Keratinocyte (primary cell): ENCODE data around the gene CFAP20DC. TPM values are rescaled to one million over a fixed set of nuclear protein-coding genes. Genes with fewer than 3 reads are reported as not detected.

Source experiments
- DNase-seq: peaks from one replicate; pipeline ENCODE4 v3.0.0-alpha.2; 2011; ENCODE audit warnings: low read depth, missing footprints, low spot score
- FAIRE-seq: peaks from 2 replicates; lab custom pipeline; 2011; peaks lifted over from hg19 to GRCh38; lab: Jason Lieb, UNC
- H2AFZ ChIP-seq: 2 replicates; pipeline ENCODE4 v1.6.0; 2012; ENCODE audit warnings: low read length, control low read depth, inconsistent platforms; ENCODE audit not compliant: control insufficient read depth
- H3K27ac ChIP-seq: 2 replicates; pipeline ENCODE4 v1.5.1; 2011; ENCODE audit warnings: low read length; ENCODE audit not compliant: control insufficient read depth, insufficient read depth
- H3K27me3 ChIP-seq: 3 replicates; pipeline ENCODE4 v1.6.0; 2011; ENCODE audit warnings: low read length; ENCODE audit not compliant: control insufficient read depth, insufficient read depth; ENCODE audit errors: extremely low read depth
- H3K36me3 ChIP-seq, 2 experiments: 2 replicates in 1 of 2; 3 replicates in 1 of 2; pipeline ENCODE4 v1.5.1; 2011; ENCODE audit warnings: low read length in 2 of 2, mild to moderate bottlenecking in 1 of 2; ENCODE audit not compliant: control insufficient read depth in 2 of 2, insufficient read depth in 2 of 2; ENCODE audit errors: extremely low read depth in 1 of 2
- H3K4me1 ChIP-seq: 3 replicates; pipeline ENCODE4 v1.5.1; 2011; ENCODE audit warnings: low read length; ENCODE audit not compliant: control insufficient read depth, insufficient read depth; ENCODE audit errors: extremely low read depth
- H3K4me2 ChIP-seq: 3 replicates; pipeline ENCODE4 v1.6.0; 2011; ENCODE audit warnings: low read depth, low read length; ENCODE audit not compliant: control insufficient read depth, insufficient read depth; ENCODE audit errors: extremely low read depth
- H3K4me3 ChIP-seq, 3 experiments: fragments of 200-600 bp in 1 of 3; sonication (generic) in 1 of 3; 2 replicates in 2 of 3; 3 replicates in 1 of 3; pipeline ENCODE4 v1.5.1; 2011 to 2016; ENCODE audit warnings: low read length in 3 of 3, mild to moderate bottlenecking in 3 of 3, control low read depth in 2 of 3, inconsistent platforms in 1 of 3, low read depth in 1 of 3, mixed read lengths in 1 of 3, mixed run types in 1 of 3, moderate library complexity in 1 of 3; ENCODE audit not compliant: control insufficient read depth in 2 of 3, insufficient read depth in 2 of 3; ENCODE audit errors: extremely low read depth in 1 of 3
- H3K79me2 ChIP-seq: 2 replicates; pipeline ENCODE4 v1.6.0; 2012; ENCODE audit warnings: low read length; ENCODE audit not compliant: control insufficient read depth, insufficient read depth
- H3K9ac ChIP-seq: 3 replicates; pipeline ENCODE4 v1.6.0; 2011; ENCODE audit warnings: low read length; ENCODE audit not compliant: control insufficient read depth, insufficient read depth; ENCODE audit errors: extremely low read depth
- H3K9me1 ChIP-seq: 3 replicates; pipeline ENCODE4 v1.6.0; 2011; ENCODE audit warnings: low read length; ENCODE audit not compliant: control insufficient read depth, insufficient read depth; ENCODE audit errors: extremely low read depth
- H3K9me3 ChIP-seq: 2 replicates; pipeline ENCODE4 v1.5.1; 2012; ENCODE audit warnings: low read depth, low read length; ENCODE audit not compliant: control insufficient read depth
- H4K20me1 ChIP-seq: 3 replicates; pipeline ENCODE4 v1.6.0; 2011; ENCODE audit warnings: low read length; ENCODE audit not compliant: control insufficient read depth, insufficient read depth; ENCODE audit errors: extremely low read depth
- EZH2 ChIP-seq: IDR thresholded peaks from one replicate; pipeline ENCODE4 v1.6.1; 2012; ENCODE audit warnings: inconsistent platforms, mild to moderate bottlenecking, low read length, moderate library complexity
- dilution Hi-C: fragments of 300-500 bp; cut with MboI; formaldehyde crosslinking; loops from one replicate; pipeline ENCODE4 v1.7.0; 2020; ENCODE audit warnings: low sequenced_read_pairs; ENCODE audit not compliant: extremely low pct_ligation_motif_present
- polyA plus RNA-seq, 5 experiments: library from polyadenylated mRNA; depleted of rRNA in 3 of 5; stranded (reverse) in 3 of 5; stranded (forward) in 1 of 5; unstranded in 1 of 5; fragments of >200 nt; gene quantifications; 1 replicate in 1 of 5; 2 replicates in 3 of 5; 3 replicates in 1 of 5; pipeline versions ENCODE4 v1.2.1 to v1.2.3, GENCODE V29; 2011 to 2012; ENCODE audit warnings: missing spikeins in 2 of 5, low read depth in 1 of 5, low replicate concordance in 1 of 5
- TF ChIP-seq, protein P1 (sequence below), 3 experiments: IDR thresholded peaks in 1 of 3; conservative IDR thresholded peaks in 1 of 3; optimal IDR thresholded peaks in 1 of 3; 2 replicates in 2 of 3; 3 replicates in 1 of 3; pipeline versions ENCODE3 to v1.5.1; 2011; ENCODE audit warnings: low read length in 3 of 3, mild to moderate bottlenecking in 3 of 3, moderate library complexity in 2 of 3, control low read depth in 1 of 3, inconsistent platforms in 1 of 3; ENCODE audit not compliant: insufficient read depth in 2 of 3; ENCODE audit errors: extremely low read depth in 1 of 3

Gene CFAP20DC
- polyA plus RNA-seq, 1 donor (not counting 4 experiments of a cell fraction or from before 2014, with no cell fraction given) = 6.3 TPM

GRCh38 chr3:58792921-58793451, 256.8 kb downstream of the CFAP20DC start:
- dilution Hi-C loops = no loop called here
- H3K27ac ChIP-seq = no peak overlapping the region
- TF ChIP-seq EZH2 = no peak
- TF ChIP-seq, protein P1, sequence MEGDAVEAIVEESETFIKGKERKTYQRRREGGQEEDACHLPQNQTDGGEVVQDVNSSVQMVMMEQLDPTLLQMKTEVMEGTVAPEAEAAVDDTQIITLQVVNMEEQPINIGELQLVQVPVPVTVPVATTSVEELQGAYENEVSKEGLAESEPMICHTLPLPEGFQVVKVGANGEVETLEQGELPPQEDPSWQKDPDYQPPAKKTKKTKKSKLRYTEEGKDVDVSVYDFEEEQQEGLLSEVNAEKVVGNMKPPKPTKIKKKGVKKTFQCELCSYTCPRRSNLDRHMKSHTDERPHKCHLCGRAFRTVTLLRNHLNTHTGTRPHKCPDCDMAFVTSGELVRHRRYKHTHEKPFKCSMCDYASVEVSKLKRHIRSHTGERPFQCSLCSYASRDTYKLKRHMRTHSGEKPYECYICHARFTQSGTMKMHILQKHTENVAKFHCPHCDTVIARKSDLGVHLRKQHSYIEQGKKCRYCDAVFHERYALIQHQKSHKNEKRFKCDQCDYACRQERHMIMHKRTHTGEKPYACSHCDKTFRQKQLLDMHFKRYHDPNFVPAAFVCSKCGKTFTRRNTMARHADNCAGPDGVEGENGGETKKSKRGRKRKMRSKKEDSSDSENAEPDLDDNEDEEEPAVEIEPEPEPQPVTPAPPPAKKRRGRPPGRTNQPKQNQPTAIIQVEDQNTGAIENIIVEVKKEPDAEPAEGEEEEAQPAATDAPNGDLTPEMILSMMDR (optimal IDR thresholded peaks at IDR 0.05 in 1 of 3, IDR thresholded peaks at IDR 0.05 in 1 of 3, conservative IDR thresholded peaks at IDR 0.05 in 1 of 3; ENCODE audit: extremely low read depth in 1 of 3, insufficient read depth in 2 of 3, low read length in 3 of 3) = no peak
- H3K4me3 ChIP-seq = no peak overlapping the region
- H2AFZ ChIP-seq = no peak overlapping the region
- no peaks in the 10 kb centered on the region for H3K9me1 ChIP-seq
- no peaks in the 10 kb centered on the region for H3K79me2 ChIP-seq
- no peak for FAIRE-seq
- no peaks in the 10 kb centered on the region for H3K9me3 ChIP-seq
- H4K20me1 ChIP-seq = no peaks in the 10 kb centered on the region
- H3K4me1 ChIP-seq = no peaks in the 10 kb centered on the region
- H3K9ac ChIP-seq = no peak overlapping the region
- no peaks in the 10 kb centered on the region for H3K27me3 ChIP-seq
- no peak overlapping the region for H3K4me2 ChIP-seq
- no peaks in the 10 kb centered on the region for H3K36me3 ChIP-seq
- no peak for DNase-seq

GRCh38 chr3:58789385-58789784, 260.4 kb downstream of the CFAP20DC start:
- Histone ChIP-seq H3K4me2 (no peak overlapping the region), H3K4me3 (no peak overlapping the region), H3K27me3 (no peaks in the 10 kb centered on the region), H3K79me2 (no peaks in the 10 kb centered on the region), H3K4me1 (no peaks in the 10 kb centered on the region), H3K9ac (no peak overlapping the region), H3K36me3 (no peaks in the 10 kb centered on the region), H3K27ac (no peak overlapping the region), H3K9me3 (no peaks in the 10 kb centered on the region), H3K9me1 (no peaks in the 10 kb centered on the region), H4K20me1 (no peaks in the 10 kb centered on the region), H2AFZ (no peak overlapping the region)
- TF ChIP-seq, protein P1 (optimal IDR thresholded peaks at IDR 0.05 in 1 of 3, IDR thresholded peaks at IDR 0.05 in 1 of 3, conservative IDR thresholded peaks at IDR 0.05 in 1 of 3; ENCODE audit: extremely low read depth in 1 of 3, insufficient read depth in 2 of 3, low read length in 3 of 3) = no peak
- no peak for TF ChIP-seq EZH2
- no peak for DNase-seq
- FAIRE-seq = no peak
- dilution Hi-C loops = no loop called here
